GM19035 (cell line): Measurements from ENCODE around the gene NRP2.

Experiments
- ATAC-seq: cut with Tn5 transposase; IDR thresholded peaks from one replicate; pipeline ENCODE4 v1.9.1; 2021; ENCODE audit not compliant: unreplicated experiment

NRP2 gene

GRCh38 chr2:205751569-205752031 is 69.3 kb downstream of the NRP2 start:
- no peak for ATAC-seq

- ATAC-seq: no peak
Observed at GRCh38 chr2:205752296-205752820, 70.1 kb downstream of the NRP2 start.

GRCh38 chr2:205752924-205753323 is 70.6 kb downstream of the NRP2 start:
- ATAC-seq: no peak

GRCh38 chr2:205754285-205754923 is 72.1 kb downstream of the NRP2 start:
- no peak for ATAC-seq

- no peak for ATAC-seq
Observed at GRCh38 chr2:205754924-205755321, 72.6 kb downstream of the NRP2 start.

GRCh38 chr2:205755923-205756322 is 73.6 kb downstream of the NRP2 start:
- ATAC-seq: no peak

- no peak for ATAC-seq
Observed at GRCh38 chr2:205757271-205757670, 75.0 kb downstream of the NRP2 start.

GRCh38 chr2:205758051-205758450 is 75.8 kb downstream of the NRP2 start:
- no peak for ATAC-seq

- ATAC-seq: no peak
Observed at GRCh38 chr2:205758500-205758899, 76.2 kb downstream of the NRP2 start.

- no peak for ATAC-seq
Observed at GRCh38 chr2:205759257-205759656, 77.0 kb downstream of the NRP2 start.

- ATAC-seq: no peak
Observed at GRCh38 chr2:205759732-205760131, 77.4 kb downstream of the NRP2 start.

- no peak for ATAC-seq
Observed at GRCh38 chr2:205760157-205760556, 77.9 kb downstream of the NRP2 start.

- no peak for ATAC-seq
Observed at GRCh38 chr2:205761421-205761820, 79.1 kb downstream of the NRP2 start.

GRCh38 chr2:205762881-205763280 is 80.6 kb downstream of the NRP2 start:
- ATAC-seq: no peak

- no peak for ATAC-seq
Observed at GRCh38 chr2:205763708-205764211, 81.5 kb downstream of the NRP2 start.

- ATAC-seq: no peak
Observed at GRCh38 chr2:205764270-205764746, 82.0 kb downstream of the NRP2 start.

GRCh38 chr2:205765151-205765550 is 82.8 kb downstream of the NRP2 start:
- no peak for ATAC-seq

GRCh38 chr2:205766779-205767359 is 84.6 kb downstream of the NRP2 start:
- ATAC-seq: peak; percentile 45

GRCh38 chr2:205767617-205768016 is 85.3 kb downstream of the NRP2 start:
- no peak for ATAC-seq

- no peak for ATAC-seq
Observed at GRCh38 chr2:205768341-205768740, 86.0 kb downstream of the NRP2 start.

- no peak for ATAC-seq
Observed at GRCh38 chr2:205768815-205769494, 86.7 kb downstream of the NRP2 start.

- ATAC-seq: no peak
Observed at GRCh38 chr2:205769495-205769850, 87.2 kb downstream of the NRP2 start.
